Astrocyte (in vitro differentiated cells and primary cell): Measurements from ENCODE around the gene NUMA1. TPM values are rescaled to one million over a fixed set of nuclear protein-coding genes. Genes with fewer than 3 reads are reported as not detected.

Source experiments
- DNase-seq: peaks from one replicate; pipeline ENCODE4 v3.0.0-alpha.2; 2010; ENCODE audit warnings: low read depth
- FAIRE-seq: peaks from 2 replicates; lab custom pipeline; 2011; peaks lifted over from hg19 to GRCh38; lab: Jason Lieb, UNC
- H2AFZ ChIP-seq: 2 replicates; pipeline ENCODE4 v1.6.0; 2012; ENCODE audit warnings: low read depth, low read length, inconsistent platforms
- H3K27ac ChIP-seq: 2 replicates; pipeline ENCODE4 v1.5.1; 2011; ENCODE audit warnings: low read depth, low read length, inconsistent platforms
- H3K27me3 ChIP-seq: 2 replicates; pipeline ENCODE4 v1.6.0; 2011; ENCODE audit warnings: low read length, inconsistent platforms; ENCODE audit not compliant: insufficient read depth
- H3K36me3 ChIP-seq: 2 replicates; pipeline ENCODE4 v1.5.1; 2011; ENCODE audit warnings: low read length, inconsistent platforms; ENCODE audit not compliant: insufficient read depth
- H3K4me1 ChIP-seq: 2 replicates; pipeline ENCODE4 v1.5.1; 2011; ENCODE audit warnings: low read length, inconsistent platforms; ENCODE audit not compliant: insufficient read depth
- H3K4me2 ChIP-seq: 2 replicates; pipeline ENCODE4 v1.6.0; 2012; ENCODE audit warnings: low read length, inconsistent platforms
- H3K4me3 ChIP-seq: 2 replicates; pipeline ENCODE4 v1.5.1; 2011; ENCODE audit warnings: low read depth, mild to moderate bottlenecking, low read length, inconsistent platforms; ENCODE audit not compliant: insufficient read depth
- H3K79me2 ChIP-seq: 2 replicates; pipeline ENCODE4 v1.6.0; 2012; ENCODE audit warnings: mild to moderate bottlenecking, low read length, inconsistent platforms; ENCODE audit not compliant: insufficient read depth
- H3K9ac ChIP-seq: 2 replicates; pipeline ENCODE4 v1.6.0; 2012; ENCODE audit warnings: mild to moderate bottlenecking, low read length, inconsistent platforms
- H3K9me3 ChIP-seq: 2 replicates; pipeline ENCODE4 v1.5.1; 2012; ENCODE audit warnings: low read depth, mild to moderate bottlenecking, low read length, inconsistent platforms; ENCODE audit not compliant: insufficient read depth
- H4K20me1 ChIP-seq: 2 replicates; pipeline ENCODE4 v1.6.0; 2012; ENCODE audit warnings: low read length, inconsistent platforms; ENCODE audit not compliant: insufficient read depth
- H3K27ac Mint-ChIP-seq: one replicate; pipeline ENCODE4 v1.8.0; 2021; ENCODE audit warnings: mild to moderate bottlenecking, mixed read lengths; ENCODE audit not compliant: unreplicated experiment
- H3K27me3 Mint-ChIP-seq: one replicate; pipeline ENCODE4 v1.8.0; 2021; ENCODE audit warnings: low read depth, mixed read lengths; ENCODE audit not compliant: unreplicated experiment
- H3K36me3 Mint-ChIP-seq: one replicate; pipeline ENCODE4 v1.8.0; 2021; ENCODE audit warnings: low read depth, mixed read lengths; ENCODE audit not compliant: unreplicated experiment
- H3K4me1 Mint-ChIP-seq: one replicate; pipeline ENCODE4 v1.8.0; 2021; ENCODE audit warnings: low read depth, mixed read lengths; ENCODE audit not compliant: unreplicated experiment
- H3K4me3 Mint-ChIP-seq: one replicate; pipeline ENCODE4 v1.8.0; 2021; ENCODE audit warnings: mild to moderate bottlenecking, moderate library complexity, mixed read lengths; ENCODE audit not compliant: unreplicated experiment
- H3K9me3 Mint-ChIP-seq: one replicate; pipeline ENCODE4 v1.8.0; 2021; ENCODE audit warnings: mild to moderate bottlenecking, mixed read lengths; ENCODE audit not compliant: unreplicated experiment
- CTCF ChIP-seq: IDR thresholded peaks from 2 replicates; pipeline ENCODE4 v1.5.1; 2011; ENCODE audit warnings: low read depth, mild to moderate bottlenecking, inconsistent platforms, low read length, moderate library complexity; ENCODE audit not compliant: insufficient read depth
- EZH2 ChIP-seq: IDR thresholded peaks from 2 replicates; pipeline ENCODE4 v1.6.1; 2012; ENCODE audit warnings: mild to moderate bottlenecking, low read length, inconsistent platforms; ENCODE audit not compliant: insufficient read depth
- total RNA-seq: library from RNA; stranded (reverse); gene quantifications from 2 replicates; pipeline ENCODE4 v1.2.1, GENCODE V29; 2021

NUMA1 gene
- total RNA-seq, 1 donor from 2014 or later: 111 TPM

DNA sequence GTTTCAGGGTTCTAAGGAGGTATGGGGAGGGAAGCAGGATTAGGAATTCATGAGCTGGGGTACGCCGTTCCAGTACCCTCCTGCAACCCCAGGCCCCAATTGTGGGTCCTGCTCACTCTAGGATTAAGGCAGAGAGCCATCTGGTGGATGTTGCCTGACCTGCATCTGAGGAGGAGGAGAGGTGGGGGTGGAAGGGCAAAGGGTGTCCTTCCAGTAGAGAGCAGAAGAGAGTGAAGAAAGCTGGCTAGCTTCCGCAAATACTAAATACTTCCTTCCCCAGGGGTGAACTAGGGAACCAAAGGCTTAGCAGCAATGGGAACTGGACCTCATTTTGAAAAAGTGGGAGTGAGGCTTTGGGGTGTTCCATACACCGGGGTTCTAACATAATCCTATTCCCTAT is 10.9 kb upstream of the NUMA1 start:
- FAIRE-seq (no peak), DNase-seq (peak; percentile 23)
- no peaks in the 10 kb centered on the region for H4K20me1 ChIP-seq
- H3K4me3 Mint-ChIP-seq: no peak overlapping the region
- no peaks in the 10 kb centered on the region for H3K4me1 ChIP-seq
- no peak overlapping the region for H2AFZ ChIP-seq
- no peak overlapping the region for H3K27ac Mint-ChIP-seq
- H3K27me3 ChIP-seq: no peaks in the 10 kb centered on the region
- no peak overlapping the region for H3K9ac ChIP-seq
- peaks cover 9% of the 10 kb centered on the region for H3K4me1 Mint-ChIP-seq
- no peak overlapping the region for H3K27ac ChIP-seq
- H3K36me3 ChIP-seq: peaks cover 24% of the 10 kb centered on the region
- TF ChIP-seq EZH2 (no peak), CTCF (peak; percentile 56)
- no peak overlapping the region for H3K4me2 ChIP-seq
- no peak overlapping the region for H3K4me3 ChIP-seq
- peaks cover 19% of the 10 kb centered on the region for H3K36me3 Mint-ChIP-seq
- no peaks in the 10 kb centered on the region for H3K9me3 ChIP-seq
- H3K79me2 ChIP-seq: no peaks in the 10 kb centered on the region
- H3K27me3 Mint-ChIP-seq: no peaks in the 10 kb centered on the region
- H3K9me3 Mint-ChIP-seq: no peaks in the 10 kb centered on the region

GRCh38 chr11:72088076-72088808 is 7.9 kb upstream of the NUMA1 start:
- FAIRE-seq (no peak), DNase-seq (no peak)
- Histone ChIP-seq H3K4me3 (no peak overlapping the region), H3K27me3 (no peaks in the 10 kb centered on the region), H3K79me2 (no peaks in the 10 kb centered on the region), H3K9ac (no peak overlapping the region), H2AFZ (no peak overlapping the region), H3K4me2 (no peak overlapping the region), H4K20me1 (no peaks in the 10 kb centered on the region), H3K9me3 (no peaks in the 10 kb centered on the region), H3K27ac (no peak overlapping the region), H3K4me1 (no peaks in the 10 kb centered on the region), H3K36me3 (peaks cover 14% of the 10 kb centered on the region)
- no peaks in the 10 kb centered on the region for H3K27me3 Mint-ChIP-seq
- TF ChIP-seq EZH2 (no peak), CTCF (no peak)
- H3K4me3 Mint-ChIP-seq: no peak overlapping the region
- H3K27ac Mint-ChIP-seq: no peak overlapping the region
- peaks cover 9% of the 10 kb centered on the region for H3K4me1 Mint-ChIP-seq
- H3K9me3 Mint-ChIP-seq: no peaks in the 10 kb centered on the region
- peaks cover 14% of the 10 kb centered on the region for H3K36me3 Mint-ChIP-seq
